ENCODE measurements around the gene PDZD11. TPM values are rescaled to one million over a fixed set of nuclear protein-coding genes. Genes with fewer than 3 reads are reported as not detected.
"Not testable (repeated sequence)": the region's sequence is repeated elsewhere in the genome, so short reads cannot be mapped to it uniquely, and the experiment has no call there.

PDZD11 gene
- total RNA-seq, 2 experiments from 2014 or later: 35.1 to 43.1 TPM

- Mint-ChIP-seq H3K4me1 (no peaks in the 10 kb centered on the region), H3K27ac (no peak within 1 kb of the TSS), H3K9me3 (no peaks in the 10 kb centered on the region), H3K27me3 (no peaks in the 10 kb centered on the region), H3K4me3 (no peak within 1 kb of the TSS), H3K36me3 (ENCODE audit: low read depth) (peaks cover 12% of the 10 kb centered on the region)
- no peak for DNase-seq
- ChIA-PET POLR2A (no interaction called here), CTCF (no interaction called here)
Measured at GRCh38 chrX:70281951-70282350, 7.8 kb downstream of the PDZD11 start, which contains the start of gene RAB41. TSS of gene RAB41 (plus strand) at chrX:70282172. CDS start at chrX:70282218, 46 bp downstream.

- Mint-ChIP-seq H3K9me3 (no peaks in the 10 kb centered on the region), H3K4me1 (no peaks in the 10 kb centered on the region), H3K27me3 (no peaks in the 10 kb centered on the region), H3K27ac (no peak overlapping the region), H3K4me3 (no peak overlapping the region), H3K36me3 (ENCODE audit: low read depth) (peaks cover 5% of the 10 kb centered on the region)
- DNase-seq: no peak
- CTCF ChIA-PET: interaction anchor here (0.8 to 1.2 kb wide), 2 partner anchors 13 to 312 kb away, joined by 3 to 4 read pairs; no protein-coding TSS in a partner anchor
- POLR2A ChIA-PET: no interaction called here
Measured at GRCh38 chrX:70280573-70280972, 9.2 kb downstream of the PDZD11 start.

- no peak overlapping the region for H3K4me3 Mint-ChIP-seq
- CTCF ChIA-PET: no interaction called here
- H3K27me3 Mint-ChIP-seq: no peaks in the 10 kb centered on the region
- no peaks in the 10 kb centered on the region for H3K9me3 Mint-ChIP-seq
- H3K27ac Mint-ChIP-seq: no peak overlapping the region
- POLR2A ChIA-PET: no interaction called here
- DNase-seq: no peak
- peaks cover 2% of the 10 kb centered on the region for H3K36me3 Mint-ChIP-seq (ENCODE audit: low read depth)
- no peaks in the 10 kb centered on the region for H3K4me1 Mint-ChIP-seq
Measured at GRCh38 chrX:70279081-70279480, 10.6 kb downstream of the PDZD11 start.

GRCh38 chrX:70274029-70274428, 15.7 kb downstream of the PDZD11 start:
- CTCF ChIA-PET: interaction anchor here (0.6 kb wide), 1 partner anchor 735 kb away, joined by 5 read pairs; no protein-coding TSS in a partner anchor
- H3K4me3 Mint-ChIP-seq; H3K4me1 Mint-ChIP-seq; H3K9me3 Mint-ChIP-seq; H3K27ac Mint-ChIP-seq; POLR2A ChIA-PET; H3K36me3 Mint-ChIP-seq (ENCODE audit: low read depth); H3K27me3 Mint-ChIP-seq; DNase-seq: not testable (repeated sequence)

- Mint-ChIP-seq H3K36me3 (ENCODE audit: low read depth) (no peaks in the 10 kb centered on the region), H3K27ac (no peak within 1 kb of the TSS), H3K4me3 (no peak within 1 kb of the TSS), H3K4me1 (no peaks in the 10 kb centered on the region), H3K9me3 (no peaks in the 10 kb centered on the region), H3K27me3 (peaks cover 3% of the 10 kb centered on the region)
- no peak for DNase-seq
- CTCF ChIA-PET: no interaction called here
- POLR2A ChIA-PET: no interaction called here
Measured at GRCh38 chrX:70268034-70268433, 21.7 kb downstream of the PDZD11 start, which contains the start of gene ARR3. TSS of gene ARR3 (plus strand) at chrX:70268334. CDS start at chrX:70269386, 1,052 bp downstream.

- no peak overlapping the region for H3K4me3 Mint-ChIP-seq
- H3K9me3 Mint-ChIP-seq: no peaks in the 10 kb centered on the region
- H3K4me1 Mint-ChIP-seq: no peaks in the 10 kb centered on the region
- H3K36me3 Mint-ChIP-seq (ENCODE audit: low read depth): no peaks in the 10 kb centered on the region
- no peaks in the 10 kb centered on the region for H3K27me3 Mint-ChIP-seq
- no peak for DNase-seq
- H3K27ac Mint-ChIP-seq: no peak overlapping the region
- ChIA-PET POLR2A (no interaction called here), CTCF (no interaction called here)
Measured at GRCh38 chrX:70264784-70265183, 24.9 kb downstream of the PDZD11 start.

GRCh38 chrX:70262952-70263567, 26.7 kb downstream of the PDZD11 start:
- DNase-seq: peak; percentile 31
- H3K27ac Mint-ChIP-seq: no peak overlapping the region
- ChIA-PET CTCF (interaction anchor here (1.2 kb wide), 1 partner anchor 110 kb away, joined by 3 read pairs; no protein-coding TSS in a partner anchor), POLR2A (no interaction called here)
- H3K36me3 Mint-ChIP-seq (ENCODE audit: low read depth): no peaks in the 10 kb centered on the region
- H3K27me3 Mint-ChIP-seq: no peaks in the 10 kb centered on the region
- no peaks in the 10 kb centered on the region for H3K4me1 Mint-ChIP-seq
- H3K9me3 Mint-ChIP-seq: no peaks in the 10 kb centered on the region
- H3K4me3 Mint-ChIP-seq: no peak overlapping the region

GRCh38 chrX:70260104-70260503, 29.6 kb downstream of the PDZD11 start, which contains the start of gene P2RY4:
TSS of gene P2RY4 (minus strand) at chrX:70260204. CDS start at chrX:70259624, 580 bp downstream.
- ChIA-PET POLR2A (no interaction called here), CTCF (interaction anchor here (1.7 kb wide), 1 partner anchor 15 kb away, joined by 3 read pairs; no protein-coding TSS in a partner anchor)
- no peak for DNase-seq
- no peaks in the 10 kb centered on the region for H3K36me3 Mint-ChIP-seq (ENCODE audit: low read depth)
- H3K4me3 Mint-ChIP-seq: no peak within 1 kb of the TSS
- no peaks in the 10 kb centered on the region for H3K4me1 Mint-ChIP-seq
- H3K9me3 Mint-ChIP-seq: no peaks in the 10 kb centered on the region
- no peak within 1 kb of the TSS for H3K27ac Mint-ChIP-seq
- H3K27me3 Mint-ChIP-seq: no peaks in the 10 kb centered on the region

GRCh38 chrX:70257423-70258288, 32.1 kb downstream of the PDZD11 start:
- Mint-ChIP-seq H3K4me1 (peaks cover 12% of the 10 kb centered on the region), H3K9me3 (no peaks in the 10 kb centered on the region), H3K27me3 (no peaks in the 10 kb centered on the region), H3K4me3 (no peak overlapping the region), H3K27ac (no peak overlapping the region), H3K36me3 (ENCODE audit: low read depth) (no peaks in the 10 kb centered on the region)
- ChIA-PET CTCF (no interaction called here), POLR2A (no interaction called here)
- no peak for DNase-seq

GRCh38 chrX:70255452-70255851, 34.3 kb downstream of the PDZD11 start:
- ChIA-PET CTCF (no interaction called here), POLR2A (no interaction called here)
- Mint-ChIP-seq H3K36me3 (ENCODE audit: low read depth) (no peaks in the 10 kb centered on the region), H3K9me3 (no peaks in the 10 kb centered on the region), H3K27me3 (no peaks in the 10 kb centered on the region), H3K4me3 (no peak overlapping the region), H3K27ac (no peak overlapping the region), H3K4me1 (peaks cover 12% of the 10 kb centered on the region)
- DNase-seq: no peak

- H3K4me3 Mint-ChIP-seq: no peak overlapping the region
- H3K9me3 Mint-ChIP-seq: no peaks in the 10 kb centered on the region
- H3K36me3 Mint-ChIP-seq (ENCODE audit: low read depth): no peaks in the 10 kb centered on the region
- CTCF ChIA-PET: no interaction called here
- peaks cover 12% of the 10 kb centered on the region for H3K4me1 Mint-ChIP-seq
- POLR2A ChIA-PET: no interaction called here
- no peak for DNase-seq
- H3K27ac Mint-ChIP-seq: no peak overlapping the region
- H3K27me3 Mint-ChIP-seq: no peaks in the 10 kb centered on the region
Measured at GRCh38 chrX:70254909-70255308, 34.8 kb downstream of the PDZD11 start.

GRCh38 chrX:70254063-70254400, 35.7 kb downstream of the PDZD11 start:
- H3K9me3 Mint-ChIP-seq: no peaks in the 10 kb centered on the region
- POLR2A ChIA-PET: no interaction called here
- H3K36me3 Mint-ChIP-seq (ENCODE audit: low read depth): no peaks in the 10 kb centered on the region
- no peak overlapping the region for H3K27ac Mint-ChIP-seq
- peaks cover 12% of the 10 kb centered on the region for H3K4me1 Mint-ChIP-seq
- H3K4me3 Mint-ChIP-seq: no peak overlapping the region
- H3K27me3 Mint-ChIP-seq: no peaks in the 10 kb centered on the region
- DNase-seq: no peak
- CTCF ChIA-PET: no interaction called here

GRCh38 chrX:70253377-70254062, 36.2 kb downstream of the PDZD11 start:
- Mint-ChIP-seq H3K36me3 (ENCODE audit: low read depth) (no peaks in the 10 kb centered on the region), H3K4me3 (no peak overlapping the region), H3K4me1 (peaks cover 12% of the 10 kb centered on the region), H3K27ac (no peak overlapping the region), H3K27me3 (no peaks in the 10 kb centered on the region), H3K9me3 (no peaks in the 10 kb centered on the region)
- CTCF ChIA-PET: no interaction called here
- POLR2A ChIA-PET: no interaction called here
- DNase-seq: no peak
